GM12875 (cell line): ENCODE data around the gene DENND5A.

Source experiments
- H3K4me3 ChIP-seq: one replicate; pipeline ENCODE4 v1.5.1; 2011; ENCODE audit warnings: low read depth, low read length, control low read depth
- CTCF ChIP-seq: IDR thresholded peaks from 2 replicates; pipeline ENCODE4 v1.5.1; 2011; ENCODE audit warnings: low read depth, mild to moderate bottlenecking, control low read depth, inconsistent platforms, low read length, moderate library complexity, borderline replicate concordance; ENCODE audit not compliant: insufficient read depth

The DENND5A gene

GRCh38 chr11:9301720-9302119 is 36.6 kb upstream of the DENND5A start:
- H3K4me3 ChIP-seq, result no peak overlapping the region
- TF ChIP-seq CTCF, result no peak

DNA sequence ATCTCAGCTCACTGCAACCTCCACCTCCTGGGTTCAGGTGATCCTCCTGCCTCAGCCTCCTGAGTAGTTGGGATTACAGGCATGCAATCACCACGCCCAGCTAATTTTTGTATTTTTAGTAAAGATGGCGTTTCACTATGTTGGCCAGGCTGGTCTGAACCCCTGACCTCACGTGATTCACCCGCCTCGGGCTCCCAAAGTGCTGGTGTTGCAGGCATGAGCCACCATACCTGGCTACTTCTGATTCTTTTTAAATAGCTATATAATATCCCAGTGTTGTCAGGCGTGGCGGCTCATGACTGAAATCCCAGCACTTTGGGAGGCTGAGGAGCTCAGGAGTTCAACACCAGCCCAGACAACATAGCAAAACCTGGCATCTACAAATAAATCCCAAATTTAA is 28.5 kb upstream of the DENND5A start:
- no peak overlapping the region for H3K4me3 ChIP-seq
- TF ChIP-seq CTCF, result no peak

DNA sequence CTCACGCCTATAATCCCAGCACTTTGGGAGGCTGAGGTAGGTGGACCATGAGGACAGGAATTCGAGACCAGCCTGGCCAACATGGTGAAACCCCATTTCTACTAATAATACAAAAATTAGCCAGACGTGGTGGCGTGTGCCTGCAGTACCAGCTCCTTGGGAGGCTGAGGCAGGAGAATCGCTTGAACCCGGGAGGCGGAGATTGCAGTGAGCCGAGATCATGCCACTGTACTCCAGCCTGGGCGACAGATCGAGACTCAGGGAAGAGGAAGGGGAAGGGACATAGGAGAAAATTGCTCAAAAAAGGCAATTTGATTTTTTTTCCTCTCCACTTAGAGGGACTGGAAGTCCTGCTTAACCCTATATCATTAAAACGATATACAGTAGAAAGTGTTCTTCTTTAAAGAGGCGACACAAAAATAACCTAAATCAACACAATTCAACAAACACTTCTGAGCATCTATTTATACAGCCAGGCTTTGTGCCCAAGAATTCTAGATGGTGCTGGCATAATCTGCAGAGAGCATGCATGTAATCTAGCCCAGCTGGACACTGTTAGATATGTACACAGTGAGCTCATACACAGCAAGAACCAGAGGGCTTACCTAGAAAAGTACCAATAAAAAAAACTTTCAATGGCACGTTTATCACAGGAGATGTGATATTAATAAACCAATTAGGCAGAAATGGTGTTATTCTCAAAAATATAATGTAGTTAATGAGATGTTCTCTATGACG is 20.9 kb upstream of the DENND5A start:
- no peak for TF ChIP-seq CTCF
- no peak overlapping the region for H3K4me3 ChIP-seq

GRCh38 chr11:9280655-9281301 is 15.6 kb upstream of the DENND5A start:
- no peak overlapping the region for H3K4me3 ChIP-seq
- no peak for TF ChIP-seq CTCF

DNA sequence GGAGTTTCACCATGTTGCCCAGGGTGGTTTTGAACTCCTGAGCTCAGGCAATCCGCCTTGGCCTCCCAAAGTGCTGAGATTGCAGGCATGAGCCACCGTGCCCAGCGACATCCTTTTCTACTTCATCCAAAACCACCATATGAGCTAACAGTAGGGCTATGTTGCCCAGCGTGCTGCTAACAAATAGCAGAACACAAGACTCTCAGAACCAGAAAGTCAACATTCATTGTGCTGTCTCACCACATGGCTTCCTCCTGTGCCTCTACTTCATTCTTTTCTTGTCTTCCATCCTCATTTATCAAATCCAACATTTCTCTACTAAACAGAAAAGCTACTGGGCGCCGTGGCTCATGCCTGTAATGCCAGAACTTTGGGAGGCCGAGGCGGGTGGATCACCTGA is 12.0 kb upstream of the DENND5A start:
- no peak overlapping the region for H3K4me3 ChIP-seq
- TF ChIP-seq CTCF, result no peak

DNA sequence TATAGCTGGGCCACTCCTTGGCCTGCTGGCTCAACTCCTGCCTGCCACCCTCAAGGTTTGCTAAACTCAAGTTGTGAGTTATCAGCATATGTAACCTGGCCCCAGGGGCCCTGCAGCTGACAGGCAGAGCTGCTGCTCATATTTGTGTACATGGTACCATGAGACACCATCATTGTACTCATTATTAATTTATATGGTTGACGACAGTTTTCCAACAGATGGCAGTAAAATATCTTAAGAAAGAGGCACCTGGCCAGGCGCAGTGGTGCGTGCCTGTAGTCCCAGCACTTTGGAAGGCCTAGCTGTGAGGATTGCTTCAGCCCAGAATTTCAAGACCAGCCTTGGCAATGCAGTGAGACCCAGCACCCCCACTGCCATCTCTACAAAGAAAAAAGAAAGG is 11.4 kb upstream of the DENND5A start:
- no peak overlapping the region for H3K4me3 ChIP-seq
- no peak for TF ChIP-seq CTCF
